OCI-LY1 (cell line): Measurements from ENCODE around the gene SCAMP2.
A peak's percentile ranks its signal among the peaks of the same experiment; 100 is the strongest.
"Not testable (repeated sequence)": the region's sequence is repeated elsewhere in the genome, so short reads cannot be mapped to it uniquely, and the experiment has no call there.

Experiments used
- H2AFZ ChIP-seq: fragments of 200-600 bp; sonication (generic), shearing (Covaris generic); 2 replicates; pipeline ENCODE4 v1.6.0; 2014; ENCODE audit warnings: antibody characterized with exemption, mild to moderate bottlenecking, low read length
- H3F3A ChIP-seq: fragments of 200-600 bp; sonication (generic), shearing (Covaris generic); 2 replicates; pipeline ENCODE4 v1.6.0; 2014; ENCODE audit warnings: mild to moderate bottlenecking, antibody characterized with exemption, low read length, moderate library complexity; ENCODE audit not compliant: insufficient read depth
- H3K27ac ChIP-seq: fragments of 200-600 bp; sonication (generic); 2 replicates; pipeline ENCODE4 v1.5.1; 2014; ENCODE audit warnings: low read length, mixed run types, mild to moderate bottlenecking, low read depth; ENCODE audit not compliant: poor library complexity, severe bottlenecking
- H3K27me3 ChIP-seq: fragments of 200-600 bp; sonication (generic); 2 replicates; pipeline ENCODE4 v1.6.0; 2014; ENCODE audit warnings: antibody characterized with exemption, mild to moderate bottlenecking, low read length, moderate library complexity; ENCODE audit not compliant: insufficient read depth
- H3K36me3 ChIP-seq: fragments of 200-600 bp; sonication (generic); 2 replicates; pipeline ENCODE4 v1.6.1; 2014; ENCODE audit warnings: mild to moderate bottlenecking, antibody characterized with exemption, low read length, moderate library complexity, mixed read lengths; ENCODE audit not compliant: insufficient read depth
- H3K4me1 ChIP-seq: fragments of 200-600 bp; sonication (generic); 2 replicates; pipeline ENCODE4 v1.5.1; 2014; ENCODE audit warnings: mild to moderate bottlenecking, low read length, moderate library complexity; ENCODE audit not compliant: insufficient read depth, severe bottlenecking
- H3K4me2 ChIP-seq: fragments of 200-600 bp; sonication (generic), shearing (Covaris generic); 2 replicates; pipeline ENCODE4 v1.6.1; 2014; ENCODE audit warnings: low read length
- H3K4me3 ChIP-seq: fragments of 200-600 bp; sonication (generic); 2 replicates; pipeline ENCODE4 v1.5.1; 2014; ENCODE audit warnings: low read length, low read depth, mild to moderate bottlenecking, mixed read lengths; ENCODE audit not compliant: poor library complexity, severe bottlenecking
- H3K79me2 ChIP-seq: fragments of 200-600 bp; shearing (Covaris generic); 2 replicates; pipeline ENCODE4 v1.6.1; 2016; ENCODE audit warnings: mixed run types, low read length, mixed read lengths; ENCODE audit not compliant: insufficient read depth
- H3K9ac ChIP-seq: fragments of 200-600 bp; sonication (generic), shearing (Covaris generic); 2 replicates; pipeline ENCODE4 v1.6.1; 2014; ENCODE audit warnings: mild to moderate bottlenecking, low read length, mixed read lengths
- H3K9me2 ChIP-seq: fragments of 200-600 bp; sonication (generic), shearing (Covaris generic); 2 replicates; pipeline ENCODE4 v1.6.1; 2014; ENCODE audit warnings: low read depth, mild to moderate bottlenecking, low read length, mixed read lengths
- H3K9me3 ChIP-seq: fragments of 200-600 bp; shearing (Covaris generic); 2 replicates; pipeline ENCODE4 v1.6.1; 2014; ENCODE audit warnings: low read length, mixed read lengths
- H4K20me1 ChIP-seq: fragments of 200-600 bp; sonication (generic), shearing (Covaris generic); 2 replicates; pipeline ENCODE4 v1.6.0; 2016; ENCODE audit warnings: mild to moderate bottlenecking, low read length; ENCODE audit not compliant: insufficient read depth
- EZH2 ChIP-seq: fragments of 200-600 bp; sonication (generic), shearing (Covaris generic); IDR thresholded peaks from 2 replicates; pipeline ENCODE4 v1.8.0; 2017; ENCODE audit warnings: borderline replicate concordance, mixed run types, mild to moderate bottlenecking, antibody characterized with exemption, low read length, moderate library complexity, mixed read lengths
- TF ChIP-seq, protein P1 (sequence below): fragments of 200-600 bp; sonication (generic), shearing (Covaris generic); IDR thresholded peaks from 2 replicates; pipeline ENCODE4 v1.5.1; 2017; ENCODE audit warnings: mild to moderate bottlenecking, antibody characterized with exemption, low read length, moderate library complexity, mixed read lengths

Gene SCAMP2, protein sequence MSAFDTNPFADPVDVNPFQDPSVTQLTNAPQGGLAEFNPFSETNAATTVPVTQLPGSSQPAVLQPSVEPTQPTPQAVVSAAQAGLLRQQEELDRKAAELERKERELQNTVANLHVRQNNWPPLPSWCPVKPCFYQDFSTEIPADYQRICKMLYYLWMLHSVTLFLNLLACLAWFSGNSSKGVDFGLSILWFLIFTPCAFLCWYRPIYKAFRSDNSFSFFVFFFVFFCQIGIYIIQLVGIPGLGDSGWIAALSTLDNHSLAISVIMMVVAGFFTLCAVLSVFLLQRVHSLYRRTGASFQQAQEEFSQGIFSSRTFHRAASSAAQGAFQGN

GRCh38 chr15:74873036-74873755 is at the start of gene SCAMP2:
TSS of gene SCAMP2 (minus strand) at chr15:74873365. CDS start at chr15:74873255, 110 bp downstream.
- Histone ChIP-seq H4K20me1 (no peaks in the 10 kb centered on the region), H3K27ac (peak within 1 kb of the TSS; percentile 47), H3K27me3 (no peaks in the 10 kb centered on the region), H3K9me2 (no peaks in the 10 kb centered on the region), H3F3A (no peaks in the 10 kb centered on the region), H3K36me3 (peaks cover 18% of the 10 kb centered on the region), H3K4me3 (peak within 1 kb of the TSS; percentile 97), H2AFZ (peak within 1 kb of the TSS; percentile 84; the same call in 1 of the 2 replicates), H3K4me2 (peak within 1 kb of the TSS; percentile 100), H3K4me1 (peaks cover 40% of the 10 kb centered on the region), H3K9ac (peak within 1 kb of the TSS; percentile 72), H3K9me3 (peaks cover 2% of the 10 kb centered on the region), H3K79me2 (peaks cover 27% of the 10 kb centered on the region)
- TF ChIP-seq EZH2: no peak
- TF ChIP-seq, protein P1, sequence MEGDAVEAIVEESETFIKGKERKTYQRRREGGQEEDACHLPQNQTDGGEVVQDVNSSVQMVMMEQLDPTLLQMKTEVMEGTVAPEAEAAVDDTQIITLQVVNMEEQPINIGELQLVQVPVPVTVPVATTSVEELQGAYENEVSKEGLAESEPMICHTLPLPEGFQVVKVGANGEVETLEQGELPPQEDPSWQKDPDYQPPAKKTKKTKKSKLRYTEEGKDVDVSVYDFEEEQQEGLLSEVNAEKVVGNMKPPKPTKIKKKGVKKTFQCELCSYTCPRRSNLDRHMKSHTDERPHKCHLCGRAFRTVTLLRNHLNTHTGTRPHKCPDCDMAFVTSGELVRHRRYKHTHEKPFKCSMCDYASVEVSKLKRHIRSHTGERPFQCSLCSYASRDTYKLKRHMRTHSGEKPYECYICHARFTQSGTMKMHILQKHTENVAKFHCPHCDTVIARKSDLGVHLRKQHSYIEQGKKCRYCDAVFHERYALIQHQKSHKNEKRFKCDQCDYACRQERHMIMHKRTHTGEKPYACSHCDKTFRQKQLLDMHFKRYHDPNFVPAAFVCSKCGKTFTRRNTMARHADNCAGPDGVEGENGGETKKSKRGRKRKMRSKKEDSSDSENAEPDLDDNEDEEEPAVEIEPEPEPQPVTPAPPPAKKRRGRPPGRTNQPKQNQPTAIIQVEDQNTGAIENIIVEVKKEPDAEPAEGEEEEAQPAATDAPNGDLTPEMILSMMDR: no peak

DNA sequence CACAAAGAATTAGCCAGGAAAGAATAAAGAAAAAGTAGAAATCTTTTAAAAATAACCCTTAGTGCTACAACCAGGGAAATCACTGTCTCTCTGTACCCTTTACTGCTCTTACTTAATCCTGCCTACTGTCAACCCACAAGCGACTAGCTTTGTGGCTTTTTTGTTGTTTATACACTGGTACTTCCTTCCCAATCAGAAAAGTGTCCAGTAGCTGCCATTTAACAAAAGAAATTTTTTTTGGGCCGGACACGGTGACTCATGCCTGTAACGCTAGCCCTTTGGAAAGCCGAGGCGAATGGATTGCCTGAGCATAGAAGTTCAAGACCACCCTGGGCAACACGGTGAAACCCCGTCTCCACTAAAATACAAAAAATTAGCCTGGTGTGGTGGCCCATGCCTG is 47.3 kb upstream of the SCAMP2 start:
- no peaks in the 10 kb centered on the region for H3K27me3 ChIP-seq
- H3K9me2 ChIP-seq: no peaks in the 10 kb centered on the region
- H3K9ac ChIP-seq: no peak overlapping the region
- H3K79me2 ChIP-seq: no peaks in the 10 kb centered on the region
- no peak for TF ChIP-seq EZH2
- TF ChIP-seq, protein P1: no peak
- H3K27ac ChIP-seq: no peak overlapping the region
- H3F3A ChIP-seq: no peaks in the 10 kb centered on the region
- no peak overlapping the region for H2AFZ ChIP-seq
- no peaks in the 10 kb centered on the region for H3K4me1 ChIP-seq
- peaks cover 92% of the 10 kb centered on the region for H3K36me3 ChIP-seq
- H3K4me2 ChIP-seq: no peak overlapping the region
- H3K4me3 ChIP-seq: no peak overlapping the region
- H3K9me3 ChIP-seq: no peaks in the 10 kb centered on the region
- H4K20me1 ChIP-seq: no peaks in the 10 kb centered on the region

- no peak overlapping the region for H2AFZ ChIP-seq
- no peaks in the 10 kb centered on the region for H3F3A ChIP-seq
- no peaks in the 10 kb centered on the region for H3K27me3 ChIP-seq
- H3K4me3 ChIP-seq: no peak overlapping the region
- H3K9ac ChIP-seq: no peak overlapping the region
- peaks cover 93% of the 10 kb centered on the region for H3K36me3 ChIP-seq
- H3K4me1 ChIP-seq: no peaks in the 10 kb centered on the region
- H3K4me2 ChIP-seq: no peak overlapping the region
- no peak for TF ChIP-seq EZH2
- TF ChIP-seq, protein P1: no peak
- H4K20me1 ChIP-seq: no peaks in the 10 kb centered on the region
- no peak overlapping the region for H3K27ac ChIP-seq
- H3K9me2 ChIP-seq: no peaks in the 10 kb centered on the region
- H3K9me3 ChIP-seq: no peaks in the 10 kb centered on the region
- H3K79me2 ChIP-seq: no peaks in the 10 kb centered on the region
Observed at GRCh38 chr15:74917676-74918075, 44.5 kb upstream of the SCAMP2 start.

DNA sequence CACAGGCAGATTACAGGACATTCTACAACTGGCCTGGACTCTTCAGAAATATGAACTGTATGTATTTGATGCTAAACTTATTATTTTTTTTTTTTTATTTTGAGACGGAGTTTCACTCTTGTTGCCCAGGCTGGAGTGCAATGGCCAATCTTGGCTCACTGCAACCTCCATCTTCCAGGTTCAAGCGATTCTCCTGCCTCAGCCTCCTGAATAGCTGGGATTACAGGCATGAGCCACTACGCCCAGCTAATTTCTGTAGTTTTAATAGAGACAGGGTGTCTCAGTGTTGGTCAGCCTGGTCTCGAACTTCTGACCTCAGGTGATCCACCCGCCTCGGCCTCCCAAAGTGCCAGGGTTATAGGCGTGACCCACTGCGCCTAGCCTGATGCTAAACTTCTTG is 40.6 kb upstream of the SCAMP2 start:
- not testable (repeated sequence) for H3K9me3 ChIP-seq, H3F3A ChIP-seq, H3K79me2 ChIP-seq, H3K4me3 ChIP-seq, H3K4me1 ChIP-seq, H3K27me3 ChIP-seq, H4K20me1 ChIP-seq, H3K9me2 ChIP-seq, H3K4me2 ChIP-seq, H2AFZ ChIP-seq, H3K9ac ChIP-seq, H3K27ac ChIP-seq
- H3K36me3 ChIP-seq: peaks cover 82% of the 10 kb centered on the region
